Activated gamma-delta T cell treated with anti-CD3 and anti-CD28 coated beads, Interleukin-2, amount 50 U/mL, for 16 hours (primary cell): Measurements from ENCODE around the gene HECA.
"Not testable (repeated sequence)": the region's sequence is repeated elsewhere in the genome, so short reads cannot be mapped to it uniquely, and the experiment has no call there.

ENCODE experiments used
- DNase-seq: peaks from one replicate; pipeline ENCODE4 v3.0.0-alpha.2; 2020; ENCODE audit warnings: low read depth

HECA gene, protein sequence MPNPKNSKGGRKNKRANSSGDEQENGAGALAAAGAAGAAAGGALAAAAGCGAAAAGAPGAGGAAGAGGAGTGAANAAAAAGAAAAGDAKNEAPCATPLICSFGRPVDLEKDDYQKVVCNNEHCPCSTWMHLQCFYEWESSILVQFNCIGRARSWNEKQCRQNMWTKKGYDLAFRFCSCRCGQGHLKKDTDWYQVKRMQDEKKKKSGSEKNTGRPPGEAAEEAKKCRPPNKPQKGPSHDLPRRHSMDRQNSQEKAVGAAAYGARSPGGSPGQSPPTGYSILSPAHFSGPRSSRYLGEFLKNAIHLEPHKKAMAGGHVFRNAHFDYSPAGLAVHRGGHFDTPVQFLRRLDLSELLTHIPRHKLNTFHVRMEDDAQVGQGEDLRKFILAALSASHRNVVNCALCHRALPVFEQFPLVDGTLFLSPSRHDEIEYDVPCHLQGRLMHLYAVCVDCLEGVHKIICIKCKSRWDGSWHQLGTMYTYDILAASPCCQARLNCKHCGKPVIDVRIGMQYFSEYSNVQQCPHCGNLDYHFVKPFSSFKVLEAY

DNA sequence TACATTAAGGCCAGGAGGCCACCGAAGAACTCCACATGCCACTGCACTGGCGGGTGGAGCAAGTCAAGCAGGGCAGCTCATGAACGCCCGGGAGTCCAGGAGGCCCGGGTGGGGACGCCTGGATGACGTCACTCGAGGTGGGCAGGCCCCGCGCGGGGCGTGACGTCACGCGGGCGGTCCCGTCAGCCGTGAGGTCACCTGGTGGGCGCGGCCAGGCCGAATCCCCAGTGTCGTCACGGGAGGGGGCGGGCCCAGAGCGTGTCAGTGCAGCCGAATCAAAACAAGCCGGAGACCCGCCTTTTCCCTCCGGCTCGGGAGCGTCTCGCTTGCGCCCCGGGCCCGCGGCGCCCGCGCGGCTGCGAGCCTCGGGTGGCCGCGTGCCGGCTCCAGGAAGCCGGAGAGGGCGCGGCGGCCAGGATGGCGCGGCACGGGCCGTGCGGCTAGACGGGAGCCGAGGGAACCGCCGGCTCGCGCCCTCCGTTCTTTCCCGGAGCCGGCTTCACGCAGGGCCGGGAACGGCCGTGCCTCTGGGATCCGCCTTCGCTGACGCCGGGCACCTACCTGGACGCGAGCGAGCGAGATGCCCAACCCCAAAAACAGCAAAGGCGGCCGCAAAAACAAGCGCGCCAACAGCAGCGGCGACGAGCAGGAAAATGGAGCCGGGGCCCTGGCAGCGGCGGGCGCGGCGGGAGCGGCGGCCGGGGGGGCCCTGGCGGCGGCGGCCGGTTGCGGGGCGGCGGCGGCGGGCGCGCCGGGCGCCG, at the start of gene HECA:
HECA (plus strand) TSS at position 264 of the 761 bp plus-strand sequence; CDS start at position 581, 317 bp downstream.
- DNase-seq, result peak; percentile 99

DNA sequence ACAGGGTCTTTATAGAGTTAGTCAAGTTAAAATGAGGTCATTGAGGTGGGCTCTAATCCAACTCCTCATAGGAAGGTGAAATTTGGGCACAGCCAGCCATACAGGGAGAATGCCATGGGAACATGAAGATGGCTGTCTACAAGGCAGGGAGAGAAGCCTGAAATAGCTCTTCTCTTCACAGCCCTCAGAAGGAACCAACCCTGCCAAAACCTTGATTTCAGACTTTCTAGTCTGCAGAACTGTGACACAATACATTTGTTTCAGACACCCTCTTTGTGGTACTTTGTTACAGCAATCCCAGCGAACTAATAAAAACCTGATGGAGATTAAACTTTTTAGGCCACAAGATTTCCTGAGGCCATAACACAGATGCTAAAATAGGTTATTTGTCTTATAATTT, 43.1 kb upstream of the HECA start:
- DNase-seq, result no peak

DNA sequence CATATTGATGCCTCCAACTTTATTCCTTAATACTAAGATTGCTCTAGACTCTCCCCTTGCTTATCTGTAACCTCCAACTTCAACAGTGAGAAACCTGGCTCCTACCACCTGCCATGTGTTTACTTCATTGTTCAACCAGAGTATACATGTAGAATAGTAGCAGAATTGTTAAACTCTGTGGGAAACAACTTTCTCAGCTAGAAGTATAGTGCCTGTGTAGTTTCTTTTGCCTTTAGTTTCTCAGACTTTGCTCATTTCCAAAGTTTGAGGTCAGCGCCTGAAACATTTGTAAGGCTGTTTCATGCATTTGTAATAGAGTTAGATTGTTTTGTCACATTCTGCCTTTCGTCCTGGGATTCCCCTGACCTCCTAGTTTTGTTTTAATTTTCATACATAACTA, 34.9 kb upstream of the HECA start:
- no peak for DNase-seq

DNA sequence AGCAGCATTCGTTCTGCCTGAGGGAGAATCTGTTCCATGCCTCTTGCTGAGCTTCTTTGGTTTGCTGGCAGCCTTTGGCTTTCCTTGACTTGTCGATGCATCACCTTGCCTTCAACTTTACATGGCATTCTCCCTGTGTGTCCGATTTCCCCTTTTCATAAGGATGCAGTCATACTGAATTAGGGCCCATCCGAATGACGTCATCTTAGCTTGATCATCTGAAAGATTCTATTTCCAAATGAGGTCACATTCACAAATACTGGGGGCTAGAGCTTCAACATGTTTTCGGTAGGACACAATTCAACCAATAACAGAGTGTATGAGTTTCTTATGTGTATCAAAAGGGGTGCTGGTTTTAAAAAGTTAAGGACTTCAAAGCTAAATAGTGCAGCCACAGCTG, 27.8 kb upstream of the HECA start:
- no peak for DNase-seq

DNA sequence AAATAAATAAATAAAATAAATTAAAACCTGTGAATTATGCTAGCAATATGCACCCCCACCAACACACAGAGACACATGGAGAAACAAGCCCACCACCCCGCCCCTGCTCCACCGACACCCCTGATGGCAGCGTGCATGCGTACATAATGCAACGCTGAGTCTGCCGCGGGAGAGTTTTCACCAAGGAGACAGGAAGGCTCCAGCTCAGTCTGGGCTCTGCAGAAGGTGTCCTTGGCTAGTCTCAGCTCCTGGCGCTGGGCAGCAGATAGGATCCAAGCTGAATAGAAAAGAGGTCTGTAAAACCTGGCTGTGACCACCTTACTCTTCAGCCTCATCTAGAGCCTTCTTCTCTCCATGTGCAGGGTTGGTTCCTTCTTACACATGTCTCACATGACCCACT, 26.5 kb upstream of the HECA start:
- no peak for DNase-seq

DNA sequence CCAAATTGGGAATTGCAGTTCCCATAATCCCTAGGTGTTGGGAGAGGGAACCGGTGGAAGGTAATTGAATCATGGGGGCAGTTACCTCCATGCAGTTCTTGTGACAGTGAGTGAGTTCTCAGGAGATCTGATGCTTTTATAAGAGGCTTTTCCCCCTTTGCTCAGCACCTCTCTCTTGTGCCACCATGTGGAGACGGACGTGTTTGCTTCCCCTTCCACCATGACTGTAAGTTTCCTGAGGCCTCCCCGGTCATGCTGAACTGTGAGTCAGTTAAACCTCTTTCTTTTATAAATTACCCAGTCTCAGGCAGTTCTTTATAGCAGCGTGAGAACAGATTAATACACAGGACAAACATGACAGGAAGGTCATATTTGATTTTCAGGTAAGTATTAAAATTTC, 25.3 kb upstream of the HECA start:
- no peak for DNase-seq

DNA sequence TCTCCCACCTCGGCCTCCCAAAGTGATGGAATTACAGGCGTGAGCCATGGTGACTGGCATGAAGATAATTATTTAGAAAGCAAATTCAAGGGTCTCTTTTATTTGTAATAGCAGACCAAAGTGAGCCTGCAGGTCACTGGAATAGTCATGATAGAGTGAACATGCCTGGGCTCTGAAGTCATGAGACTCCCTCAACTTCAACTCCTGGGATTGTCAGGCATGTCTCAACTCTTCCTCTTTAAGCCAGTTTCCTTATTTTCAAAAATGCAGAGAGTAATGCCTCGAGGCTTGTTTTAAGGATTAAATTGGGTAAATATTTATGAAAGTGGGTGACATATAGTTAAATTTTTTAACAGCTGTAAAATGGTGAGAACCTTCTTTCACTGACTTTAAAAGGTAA, 22.7 kb upstream of the HECA start:
- DNase-seq, result no peak

DNA sequence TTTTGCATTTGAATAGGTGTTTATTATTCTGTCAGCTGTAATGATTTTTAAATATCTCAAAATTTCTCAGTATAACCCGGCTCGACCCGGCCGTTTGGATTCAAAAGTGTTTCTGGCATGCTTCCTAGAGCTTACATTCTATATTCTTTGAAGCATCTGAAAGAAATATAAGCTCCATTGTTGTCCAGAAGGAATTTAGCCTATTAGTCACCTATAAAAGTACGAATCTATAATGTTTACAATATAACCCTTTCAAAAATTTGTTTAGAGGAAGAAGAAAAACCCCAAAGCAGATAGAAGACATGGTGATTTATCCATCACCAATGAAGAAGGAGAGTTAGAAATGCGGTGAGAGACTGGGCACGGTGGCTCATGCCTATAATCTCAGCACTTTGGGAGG, 22.3 kb upstream of the HECA start:
- no peak for DNase-seq

DNA sequence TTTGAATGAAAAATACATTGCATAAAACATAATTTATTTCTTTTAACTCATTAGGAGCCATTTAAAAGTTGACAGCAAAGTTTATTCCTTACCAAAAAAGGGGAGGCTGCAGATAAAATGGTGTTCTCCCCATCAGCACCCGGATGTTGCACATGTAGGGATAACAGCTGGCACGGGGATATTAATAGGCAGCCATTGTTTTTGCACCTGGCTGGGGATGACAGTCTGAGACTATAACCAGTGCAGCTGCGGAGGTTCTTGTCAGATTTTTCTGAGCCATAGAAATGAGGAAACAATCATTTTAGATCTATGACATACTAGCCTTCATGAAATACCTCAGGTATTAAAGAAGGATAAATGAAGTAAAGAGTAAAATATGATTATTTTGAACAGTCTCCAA, 20.1 kb upstream of the HECA start:
- no peak for DNase-seq

DNA sequence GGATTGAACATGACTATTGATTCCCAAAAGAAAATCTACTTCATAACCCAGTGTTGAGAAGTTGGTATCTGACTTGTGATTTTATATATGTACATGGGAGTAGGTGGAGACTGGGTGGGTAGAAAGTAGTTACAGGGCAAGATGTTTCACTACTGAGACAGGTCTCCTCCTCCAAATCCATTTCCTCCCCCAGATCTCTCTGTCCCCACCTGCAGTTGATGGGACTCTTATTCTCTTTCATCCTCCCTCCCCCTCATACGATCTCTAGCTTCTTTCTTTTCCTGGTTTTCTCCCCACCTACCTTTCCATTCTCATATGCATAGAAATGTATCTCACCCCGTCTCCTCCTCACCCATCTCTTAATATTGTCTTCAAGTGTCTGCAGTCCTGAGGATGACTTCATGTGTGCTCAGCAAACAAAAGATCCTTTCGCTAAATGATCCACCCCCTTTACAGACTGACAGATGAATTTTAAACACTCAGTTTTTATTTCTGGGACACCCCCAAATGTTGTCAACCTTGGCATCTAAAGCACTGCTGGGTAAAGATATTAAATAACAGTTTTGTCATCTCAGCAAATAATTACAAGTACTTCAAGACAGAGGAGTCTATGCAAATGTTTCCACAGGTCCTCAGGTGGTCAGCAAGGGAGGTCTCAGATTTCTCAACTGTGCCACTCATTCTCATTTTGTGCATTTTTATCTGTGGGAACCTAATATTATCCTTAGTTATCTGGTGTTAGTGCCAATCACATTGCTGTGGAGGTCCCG, 18.7 kb upstream of the HECA start:
- no peak for DNase-seq

DNA sequence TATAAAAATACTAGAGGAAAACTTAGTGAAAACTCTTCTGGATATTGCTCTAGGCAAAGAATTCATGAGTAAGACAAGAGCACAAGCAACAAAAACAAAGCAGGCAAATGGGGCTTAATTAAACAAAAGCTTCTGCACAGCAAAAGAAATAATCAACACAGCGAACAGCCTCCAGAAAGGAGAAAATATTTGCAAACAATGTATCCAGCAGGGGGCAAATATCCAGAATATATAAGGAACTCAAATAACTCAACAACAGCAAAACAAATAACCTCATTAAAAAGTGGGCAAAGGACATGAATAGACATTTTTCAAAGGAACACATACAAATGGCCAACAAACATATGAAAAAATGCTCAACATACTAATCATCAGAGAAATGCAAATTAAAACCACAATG, 17.1 kb upstream of the HECA start:
- DNase-seq, result no peak

DNA sequence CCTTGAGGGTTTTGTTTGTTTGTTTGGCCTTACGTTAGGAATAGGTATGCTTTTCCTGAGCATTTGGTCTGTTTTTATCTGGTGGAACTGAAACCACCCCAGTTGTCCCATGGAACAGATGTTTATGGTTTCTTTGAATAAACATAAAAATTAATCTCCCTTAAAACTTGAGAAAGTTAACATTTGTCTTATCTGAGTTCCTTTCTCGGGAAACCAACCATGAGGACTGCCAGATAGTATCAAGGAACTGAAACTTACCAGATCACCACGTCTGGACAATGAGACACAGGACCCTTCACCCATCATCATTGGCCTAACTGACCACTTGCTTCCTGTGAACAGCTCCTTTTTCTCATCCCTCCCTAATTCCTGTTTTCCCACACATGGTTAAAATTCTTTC, 15.3 kb upstream of the HECA start:
- no peak for DNase-seq

DNA sequence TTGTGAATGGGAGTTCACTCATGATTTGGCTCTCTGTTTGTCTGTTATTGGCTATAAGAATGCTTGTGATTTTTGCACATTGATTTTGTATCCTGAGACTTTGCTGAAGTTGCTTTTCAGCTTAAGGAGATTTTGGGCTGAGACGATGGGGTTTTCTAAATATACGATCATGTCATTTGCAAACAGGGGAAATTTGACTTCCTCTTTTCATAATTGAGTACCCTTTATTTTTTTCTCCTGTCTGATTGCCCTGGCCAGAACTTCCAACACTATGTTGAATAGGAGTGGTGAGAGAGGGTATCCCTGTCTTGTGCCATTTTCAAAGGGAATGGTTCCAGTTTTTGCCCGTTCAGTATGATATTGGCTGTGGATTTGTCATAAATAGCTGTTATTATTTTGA, 12.1 kb upstream of the HECA start:
- DNase-seq, result not testable (repeated sequence)

DNA sequence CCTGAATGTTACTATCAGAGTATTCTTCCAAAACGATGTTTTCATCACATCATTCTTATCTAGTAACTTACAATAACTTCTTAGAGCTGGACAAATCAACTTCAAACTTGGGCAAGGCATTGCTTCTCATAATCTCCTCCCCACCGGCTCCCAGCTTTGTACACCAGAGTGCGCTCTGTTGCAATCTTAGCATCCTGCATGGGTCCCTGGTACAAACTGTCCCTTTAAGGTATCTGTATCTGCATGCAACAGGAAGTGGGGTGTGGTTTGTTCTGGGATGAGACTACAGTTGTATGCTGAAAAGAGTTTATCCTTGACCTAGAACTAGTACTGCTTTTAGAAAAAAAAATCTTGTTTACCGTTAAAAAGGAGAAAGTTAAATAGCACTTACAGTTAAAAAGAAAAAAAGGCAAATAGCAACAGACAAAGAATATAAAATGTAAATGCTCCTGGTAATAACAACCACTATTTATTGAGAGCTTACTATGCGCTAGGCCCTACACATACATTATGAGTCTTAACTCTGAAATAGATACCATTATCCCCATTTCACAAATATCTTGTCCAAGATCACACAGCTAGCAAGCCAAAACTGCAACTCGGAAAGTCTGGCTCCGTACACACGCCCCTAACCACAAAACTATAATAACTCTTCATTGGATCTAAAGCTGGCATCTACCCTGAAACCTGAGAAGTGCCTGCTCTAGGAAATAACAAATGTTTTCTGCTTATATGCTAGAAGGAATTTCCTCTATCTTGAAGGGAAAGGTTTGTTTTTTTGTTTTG, 9.8 kb upstream of the HECA start:
- DNase-seq, result peak; percentile 68

DNA sequence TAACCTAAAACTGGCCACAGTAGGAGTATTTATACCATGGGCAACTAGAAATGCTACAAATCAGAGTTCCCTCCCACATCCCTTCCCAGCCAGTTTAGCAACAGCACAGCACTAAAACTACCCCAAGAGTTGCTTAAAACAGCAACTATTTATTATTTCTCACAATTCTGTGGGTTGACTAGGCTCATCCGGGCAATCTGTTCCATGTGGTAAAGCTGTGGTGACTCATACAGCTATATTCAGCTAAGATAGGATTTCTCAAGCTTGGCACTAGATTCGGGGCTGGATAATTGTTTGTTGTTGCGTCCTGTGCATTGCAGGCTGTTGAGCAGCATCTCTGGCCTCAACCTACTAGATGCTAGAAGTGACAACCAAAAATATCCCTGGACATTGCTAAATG, 8.6 kb upstream of the HECA start:
- no peak for DNase-seq

DNA sequence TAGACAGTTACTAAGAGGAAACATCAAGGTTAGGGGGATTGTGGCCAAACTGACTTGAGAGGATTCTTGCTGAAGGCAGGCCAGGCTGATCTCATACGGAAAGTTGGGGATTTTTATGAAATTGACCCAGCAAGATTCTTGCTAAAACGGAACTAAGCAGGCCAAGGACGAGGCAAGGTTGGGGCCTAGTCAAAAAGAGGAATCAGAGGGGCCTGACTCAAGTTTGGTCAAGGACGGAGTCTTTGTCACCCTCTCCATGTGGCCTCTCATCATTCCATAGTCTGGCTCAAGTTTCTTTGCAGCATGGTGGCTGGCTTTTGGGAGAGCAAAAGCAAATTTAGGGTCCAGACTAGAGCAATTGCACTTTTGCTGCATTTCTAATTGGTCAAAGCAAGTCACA, 7.9 kb upstream of the HECA start:
- DNase-seq, result no peak

DNA sequence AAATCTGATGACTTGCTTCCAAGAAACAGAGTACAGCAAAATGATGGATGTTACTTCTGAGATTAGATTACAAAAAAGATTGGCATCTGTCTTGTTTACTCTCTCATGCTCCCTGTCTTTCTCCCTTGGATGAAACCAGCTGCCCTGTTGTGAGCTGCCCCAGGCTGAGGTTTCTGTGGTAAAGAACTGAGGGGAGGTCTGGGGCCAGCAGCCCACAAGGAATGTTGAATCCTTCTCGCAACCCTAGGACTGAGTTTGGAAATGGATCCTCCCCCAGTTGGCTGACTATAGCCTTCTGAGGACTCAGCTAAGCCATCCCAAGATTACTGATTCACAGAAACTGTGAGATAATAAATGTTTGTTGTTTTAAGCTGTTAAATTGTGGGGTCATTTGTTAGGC, 5.6 kb upstream of the HECA start:
- no peak for DNase-seq

DNA sequence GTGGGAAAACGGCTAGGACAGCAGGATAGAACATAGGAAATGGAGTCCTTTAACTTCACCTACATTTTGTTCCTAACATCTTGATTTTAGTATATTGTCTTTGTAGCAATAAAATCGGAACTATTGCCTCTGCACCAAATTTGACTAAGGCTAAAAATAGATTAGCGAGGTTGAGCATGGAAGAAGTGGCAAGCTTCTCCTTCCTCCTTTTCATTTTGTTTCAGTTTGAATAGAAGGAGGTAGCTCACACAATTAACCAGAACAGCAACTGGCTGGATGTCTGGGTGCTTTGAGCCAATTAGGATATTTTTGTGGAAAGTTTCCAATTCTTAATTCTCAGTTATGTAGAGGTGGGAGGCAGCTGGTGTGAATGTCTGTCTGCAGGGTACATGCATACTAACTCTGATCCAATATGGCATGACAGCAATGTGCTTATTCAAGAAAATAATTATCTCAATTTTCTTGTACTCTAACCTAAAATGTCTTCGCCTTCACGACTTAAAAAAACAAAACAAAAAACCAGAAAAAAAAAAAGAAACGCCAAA, 3.1 kb upstream of the HECA start:
- DNase-seq, result no peak

DNA sequence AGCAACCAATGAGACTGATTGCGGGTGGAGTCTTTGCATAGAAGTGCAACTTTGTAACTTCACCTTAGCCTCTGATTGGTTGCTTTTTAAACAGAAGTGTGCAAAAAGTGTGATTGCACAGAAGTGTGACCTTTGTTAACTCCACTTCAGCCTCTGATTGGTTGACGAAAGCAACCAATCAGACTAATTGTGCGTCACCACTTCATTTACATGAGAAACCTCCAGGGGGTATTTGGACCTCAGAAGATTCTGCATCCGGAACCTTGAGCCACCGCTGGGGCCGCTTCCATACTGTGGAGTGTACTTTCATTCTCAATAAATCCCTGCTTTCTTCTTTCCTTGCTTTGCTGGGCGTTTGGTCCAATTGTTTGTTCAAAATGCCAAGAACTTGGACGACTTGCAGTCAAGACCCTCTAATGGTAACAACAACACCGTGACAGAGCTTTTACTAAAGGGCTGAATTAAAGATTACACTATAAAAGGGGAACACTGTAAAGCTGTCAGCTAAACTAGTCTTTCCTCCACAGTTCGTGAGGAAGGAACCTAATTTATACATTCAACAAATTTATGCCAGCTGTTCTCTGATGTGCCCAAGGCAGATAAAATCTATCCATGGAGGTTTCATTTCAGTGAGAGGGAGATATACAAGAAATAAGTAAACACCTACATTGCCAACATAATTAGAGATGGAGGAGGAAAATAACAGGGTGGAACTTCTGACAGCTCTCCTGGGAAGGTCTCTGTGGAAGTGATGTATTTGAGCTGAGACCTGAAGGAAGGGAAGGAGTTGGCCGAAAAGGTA, 1.4 kb upstream of the HECA start:
- no peak for DNase-seq

DNA sequence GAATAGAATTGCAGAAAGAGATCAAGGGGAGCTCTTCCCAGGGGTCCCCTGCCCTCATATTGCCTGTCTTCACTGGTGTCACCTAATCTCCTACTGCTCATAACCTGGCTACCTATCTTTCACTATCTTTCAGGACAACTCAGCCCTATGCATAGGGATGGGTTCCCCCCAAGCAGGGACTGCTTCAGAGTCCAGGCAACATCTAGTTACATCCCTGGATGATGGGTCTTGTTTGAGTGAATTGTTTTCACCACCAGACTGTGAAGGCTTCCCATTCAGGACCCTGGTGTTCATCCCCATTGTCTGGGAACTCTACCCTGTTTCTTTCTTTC, 850 bp upstream of the HECA start:
- no peak for DNase-seq
